HG03354 (cell line): ENCODE data around the gene HCN1.
"Not testable (repeated sequence)": the region's sequence is repeated elsewhere in the genome, so short reads cannot be mapped to it uniquely, and the experiment has no call there.

Experiments
- ATAC-seq: cut with Tn5 transposase; IDR thresholded peaks from one replicate; pipeline ENCODE4 v1.9.1; 2021; ENCODE audit warnings: mild to moderate bottlenecking; ENCODE audit not compliant: unreplicated experiment, poor library complexity, severe bottlenecking

The HCN1 gene

DNA sequence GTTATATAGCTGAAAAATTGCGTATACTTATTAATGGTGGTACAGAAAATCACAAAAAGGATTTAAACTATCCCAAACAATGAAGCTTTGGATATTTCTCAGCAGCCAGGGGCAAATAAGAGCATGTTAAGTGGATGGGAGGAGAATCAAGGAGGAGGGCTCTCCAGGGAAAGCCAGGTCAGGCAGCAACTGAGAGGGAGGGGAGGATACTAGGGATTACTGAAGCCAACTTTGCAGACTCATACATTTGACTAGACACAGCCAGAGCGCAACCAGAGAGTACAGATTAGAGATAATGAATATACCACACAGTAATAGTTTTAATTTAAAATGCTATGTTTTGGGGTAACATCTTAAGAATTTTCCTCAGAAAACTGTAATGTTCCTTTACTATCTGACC lies 360.2 kb downstream of the HCN1 start:
- no peak for ATAC-seq

DNA sequence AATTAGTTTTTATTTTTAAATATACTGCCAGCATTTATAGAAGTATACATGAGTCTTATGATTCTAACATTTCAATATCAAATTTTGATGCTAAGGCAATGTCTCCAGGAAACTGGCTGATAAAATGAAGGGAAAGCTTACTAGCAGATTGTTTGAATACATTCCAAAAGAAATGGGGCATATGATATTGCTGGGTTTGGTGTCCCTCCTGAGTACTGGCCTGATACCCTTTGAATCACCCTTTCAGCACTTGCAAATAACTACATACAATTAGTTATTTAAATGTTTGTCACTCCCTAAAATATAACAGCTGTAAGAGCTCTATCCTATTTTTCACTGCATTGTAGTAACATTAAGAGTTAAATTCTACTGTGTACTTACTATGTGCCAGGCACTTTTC lies 360.8 kb downstream of the HCN1 start:
- no peak for ATAC-seq

DNA sequence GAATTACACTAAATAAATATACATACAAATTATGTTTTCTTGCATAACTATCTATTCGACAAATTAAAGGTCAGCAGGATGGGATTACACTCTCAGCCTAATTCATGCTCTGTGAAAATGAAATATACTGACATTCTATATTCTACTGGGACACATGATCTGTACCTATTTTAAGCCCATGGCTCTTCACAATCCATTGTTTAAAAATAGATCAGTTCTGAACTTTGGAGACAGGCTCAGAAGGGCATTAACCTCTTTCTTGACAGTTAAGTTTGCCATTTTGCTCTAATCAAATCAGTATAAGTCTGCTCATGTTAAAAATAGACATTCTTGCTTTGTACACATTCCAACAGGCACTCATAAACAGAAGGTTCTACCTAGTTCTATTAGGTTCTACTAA lies 361.2 kb downstream of the HCN1 start:
- no peak for ATAC-seq

DNA sequence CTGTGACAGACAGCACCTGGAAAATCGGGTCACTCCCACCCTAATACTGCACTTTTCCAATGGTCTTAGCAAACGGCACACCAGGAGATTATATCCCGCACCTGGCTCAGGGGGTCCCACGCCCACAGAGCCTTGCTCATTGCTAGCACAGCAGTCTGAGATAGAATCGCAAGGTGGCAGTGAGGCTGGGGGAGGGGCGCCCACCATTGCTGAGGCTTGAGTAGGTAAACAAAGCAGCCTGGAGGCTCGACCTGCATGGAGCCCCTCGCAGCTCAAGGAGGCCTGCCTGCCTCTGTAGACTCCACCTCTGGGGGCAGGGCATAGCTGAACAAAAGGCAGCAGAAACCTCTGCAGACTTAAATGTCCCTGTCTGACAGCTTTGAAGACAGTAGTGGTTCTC lies 383.6 kb downstream of the HCN1 start:
- not testable (repeated sequence) for ATAC-seq

DNA sequence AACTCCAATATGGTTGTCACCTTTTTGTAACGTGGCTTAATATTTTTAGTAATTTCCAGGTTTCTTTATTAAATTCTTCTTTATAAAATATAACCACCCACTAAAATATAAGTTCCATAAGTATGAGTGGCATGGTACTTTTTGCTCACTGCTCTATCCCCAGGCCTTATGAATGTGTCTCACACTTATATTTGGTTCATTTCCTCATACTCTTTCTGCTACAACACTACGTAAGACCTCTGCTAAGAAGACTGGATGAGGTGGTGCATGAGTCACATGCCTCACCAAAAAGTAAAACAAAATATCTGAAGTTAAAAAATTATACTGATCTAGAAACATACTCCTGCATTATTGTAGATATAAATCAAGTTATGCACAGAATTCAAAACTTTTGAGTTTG lies 400.9 kb downstream of the HCN1 start:
- ATAC-seq, result no peak

DNA sequence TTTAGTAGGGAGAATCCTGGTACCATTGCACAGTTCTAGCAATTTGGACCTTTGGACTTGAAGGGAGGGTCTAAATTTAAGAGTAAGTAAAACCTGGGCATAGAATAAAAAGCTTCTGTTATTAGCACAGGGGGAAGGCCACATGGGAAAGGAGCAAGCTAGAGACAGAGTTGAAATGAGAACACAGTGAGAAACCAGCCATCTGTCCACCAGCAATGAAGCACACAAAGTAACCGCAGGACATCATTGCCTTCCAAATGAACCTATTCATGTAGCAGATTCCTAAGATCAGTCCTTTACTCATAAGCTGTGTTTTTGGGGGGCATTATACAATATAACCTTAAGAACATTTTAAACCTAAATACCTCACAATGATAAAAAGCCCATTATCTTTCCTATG lies 407.4 kb downstream of the HCN1 start:
- ATAC-seq, result no peak

DNA sequence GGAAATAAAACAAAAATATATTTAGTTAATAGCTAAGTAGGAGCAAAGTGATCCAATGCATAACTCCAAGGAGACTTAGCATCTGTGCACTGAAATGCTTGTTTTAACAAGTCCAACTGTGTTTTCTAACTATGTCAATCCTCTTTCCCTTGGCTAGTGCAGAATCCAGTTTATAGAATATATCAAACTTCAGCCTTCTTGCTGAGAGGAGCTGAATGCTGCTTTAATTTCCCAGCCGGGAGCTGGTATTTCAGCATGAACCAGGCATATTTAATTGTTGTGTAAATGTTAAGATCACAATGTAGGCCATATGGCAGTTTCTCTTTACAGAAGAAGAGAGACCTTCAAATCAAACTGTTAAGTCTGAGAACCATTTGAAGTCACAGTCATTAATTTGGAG lies 411.7 kb downstream of the HCN1 start:
- ATAC-seq, result no peak

DNA sequence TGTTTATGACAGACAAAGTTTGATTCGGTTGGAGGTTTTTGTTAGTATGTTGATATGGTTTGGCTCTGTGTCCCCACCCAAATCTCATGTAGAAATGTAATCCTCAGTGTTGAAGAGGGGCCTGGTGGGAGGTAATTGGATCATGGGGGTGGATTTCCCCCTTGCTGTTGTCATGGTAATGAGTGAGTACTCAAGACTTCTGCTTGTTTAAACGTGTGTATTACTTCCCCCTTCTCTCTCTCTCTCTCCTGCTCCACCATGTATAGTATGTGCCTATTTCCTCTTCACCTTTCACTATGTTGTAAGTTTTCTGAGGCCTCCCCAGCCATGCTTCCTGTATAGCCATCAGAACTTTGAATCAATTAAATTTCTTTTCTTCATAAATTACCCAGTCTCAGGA lies 415.1 kb downstream of the HCN1 start:
- no peak for ATAC-seq

DNA sequence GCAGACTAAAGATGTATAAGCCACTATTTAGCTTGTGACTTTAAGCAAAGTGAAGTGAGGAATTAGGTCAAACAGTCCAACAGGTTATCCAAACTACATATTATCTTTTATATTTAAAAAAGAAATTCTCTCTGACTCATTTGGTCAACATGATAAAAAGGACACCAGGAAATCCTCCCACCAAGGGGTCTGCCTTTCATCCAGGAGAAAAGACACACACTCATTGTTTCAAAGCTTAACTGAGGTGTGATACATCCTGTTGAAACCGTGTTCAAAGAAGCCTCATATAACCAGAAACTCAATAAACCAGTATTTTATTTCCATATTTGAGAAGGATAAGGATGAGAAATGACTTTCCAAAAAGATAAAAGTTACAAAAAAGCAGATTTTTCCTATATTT lies 417.1 kb downstream of the HCN1 start:
- no peak for ATAC-seq

DNA sequence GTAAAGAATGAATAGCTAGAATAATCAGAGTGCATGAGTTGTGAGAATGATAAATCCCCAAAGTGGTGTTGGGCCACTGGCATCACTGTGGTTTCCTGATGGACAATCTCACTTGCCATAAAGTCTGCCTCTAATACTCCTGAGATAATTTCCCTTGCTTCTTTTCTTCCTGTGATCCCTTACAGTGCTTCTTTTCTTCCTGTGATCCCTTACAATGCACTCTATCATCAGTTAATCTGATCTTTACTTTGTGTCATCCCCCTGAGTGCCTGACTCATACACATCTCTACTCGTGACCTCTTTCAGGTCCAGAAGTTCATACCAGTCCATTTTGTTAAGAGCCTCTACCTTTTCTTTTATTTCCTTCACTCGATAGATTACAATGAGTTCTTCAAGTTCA lies 418.3 kb downstream of the HCN1 start:
- no peak for ATAC-seq

DNA sequence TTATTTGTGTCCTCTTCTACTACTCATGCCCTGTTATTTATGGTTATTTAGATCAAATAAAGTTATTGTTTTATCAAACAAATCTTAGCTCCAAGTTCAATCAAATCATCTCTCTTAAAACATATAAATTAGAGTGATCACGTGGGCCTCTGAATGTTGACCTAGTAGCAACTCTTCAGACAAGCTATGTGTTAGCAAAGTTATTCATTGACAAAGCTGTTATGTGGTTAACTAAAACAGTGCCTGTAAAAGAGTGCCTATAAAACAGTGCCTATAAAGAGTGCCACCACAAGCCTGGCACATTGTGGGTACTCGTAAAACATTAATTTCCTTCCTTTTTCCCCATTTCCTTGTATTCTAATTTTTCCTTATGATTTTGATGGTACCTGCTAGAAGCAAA lies 421.9 kb downstream of the HCN1 start:
- no peak for ATAC-seq

DNA sequence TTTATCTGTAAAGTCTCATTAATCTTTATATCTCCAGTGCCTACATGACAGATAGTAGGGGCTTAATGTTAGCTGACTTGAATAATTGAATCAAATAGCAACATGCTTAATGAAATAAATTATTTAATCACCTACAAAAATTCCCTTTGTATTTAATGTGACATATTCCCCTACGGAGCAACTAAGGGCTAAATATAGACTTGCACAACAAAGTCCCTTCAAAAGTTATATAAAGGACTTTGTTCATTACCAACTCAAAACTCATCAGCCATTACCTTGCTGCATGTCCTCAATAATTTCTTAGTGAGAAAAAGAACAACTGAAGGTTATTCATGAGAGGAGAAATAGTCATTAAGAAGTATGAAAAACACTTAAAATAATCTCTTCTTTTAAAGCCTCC lies 424.6 kb downstream of the HCN1 start:
- ATAC-seq, result no peak

DNA sequence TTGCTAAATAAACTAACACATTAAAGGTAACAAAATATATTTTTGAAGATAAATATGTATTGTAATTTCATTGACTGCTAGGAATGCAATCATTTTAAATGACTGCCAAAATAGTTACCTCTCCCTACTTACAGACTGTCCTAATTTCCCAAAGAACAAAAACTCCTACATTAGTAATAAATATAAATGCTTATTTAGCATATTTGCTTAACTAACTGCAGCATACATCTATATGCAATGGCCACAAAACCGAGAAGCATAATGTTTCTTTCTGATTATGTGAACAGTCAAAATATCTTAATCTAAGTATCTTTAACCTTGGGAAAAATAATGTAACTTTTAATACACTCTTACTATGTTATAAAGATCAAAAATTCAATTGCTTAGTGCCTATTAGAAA lies 431.7 kb downstream of the HCN1 start:
- ATAC-seq, result no peak

DNA sequence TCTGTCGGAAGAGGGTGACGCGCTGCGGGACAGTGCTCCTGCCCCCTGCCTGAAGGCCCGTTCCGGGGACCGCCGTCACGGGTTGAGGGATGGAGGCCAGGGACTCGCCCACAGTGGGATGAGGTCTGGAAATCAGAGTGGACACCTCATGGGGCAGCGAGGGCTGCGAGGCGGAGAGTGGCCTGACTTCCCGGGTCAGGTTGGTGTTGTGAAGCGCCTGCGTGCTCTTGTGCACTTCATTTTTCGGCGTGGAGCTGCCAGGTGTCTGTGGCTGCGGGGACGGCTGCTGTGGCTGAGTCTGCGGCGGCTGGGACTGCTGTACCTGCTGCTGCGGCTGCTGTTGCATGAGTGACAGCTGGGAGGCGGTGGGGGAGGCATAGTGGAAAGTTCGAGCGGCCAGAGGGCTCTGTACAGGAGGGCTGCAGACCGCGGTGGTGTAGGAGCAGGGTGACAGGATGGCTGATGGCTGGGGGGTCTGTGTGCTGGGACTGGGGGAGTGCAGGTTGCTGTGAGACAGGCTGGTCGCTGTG lies 434.1 kb downstream of the HCN1 start:
- ATAC-seq, result no peak

DNA sequence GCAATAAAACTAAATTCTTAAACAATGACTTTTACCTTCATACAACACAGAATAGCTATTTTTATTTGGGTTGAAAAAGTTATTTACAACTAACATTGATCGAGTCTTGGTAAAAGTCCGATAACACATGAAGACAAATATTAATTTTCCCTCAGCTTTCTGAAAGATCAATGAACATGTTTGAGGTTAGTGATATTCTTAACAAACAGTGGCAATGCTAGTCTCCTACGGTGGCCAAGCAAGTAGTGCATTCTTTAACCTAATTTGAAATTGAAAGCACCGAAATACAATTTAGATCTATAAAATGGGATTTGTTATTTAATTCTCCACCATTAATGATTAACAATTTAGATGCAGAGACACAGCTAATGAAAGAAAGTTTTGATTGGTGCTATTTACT lies 435.1 kb downstream of the HCN1 start:
- no peak for ATAC-seq

DNA sequence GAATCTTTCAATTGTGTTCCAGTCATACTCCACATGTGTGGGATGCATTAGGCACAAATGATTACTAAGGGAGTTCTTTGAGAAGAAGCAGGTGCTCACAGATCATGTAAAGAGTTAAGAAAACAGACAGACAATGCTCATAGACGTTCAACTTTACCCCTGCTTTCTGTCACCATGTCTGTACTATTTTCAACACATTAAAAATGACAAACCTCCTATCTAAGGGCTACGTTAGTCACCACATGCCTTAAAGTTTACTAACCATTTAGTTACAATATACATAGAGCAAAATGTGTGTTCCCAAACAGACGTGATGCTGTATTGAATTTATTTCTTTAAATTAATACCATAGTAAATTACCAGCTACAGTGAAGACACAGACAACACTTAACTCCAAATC lies 435.9 kb downstream of the HCN1 start:
- ATAC-seq, result no peak

DNA sequence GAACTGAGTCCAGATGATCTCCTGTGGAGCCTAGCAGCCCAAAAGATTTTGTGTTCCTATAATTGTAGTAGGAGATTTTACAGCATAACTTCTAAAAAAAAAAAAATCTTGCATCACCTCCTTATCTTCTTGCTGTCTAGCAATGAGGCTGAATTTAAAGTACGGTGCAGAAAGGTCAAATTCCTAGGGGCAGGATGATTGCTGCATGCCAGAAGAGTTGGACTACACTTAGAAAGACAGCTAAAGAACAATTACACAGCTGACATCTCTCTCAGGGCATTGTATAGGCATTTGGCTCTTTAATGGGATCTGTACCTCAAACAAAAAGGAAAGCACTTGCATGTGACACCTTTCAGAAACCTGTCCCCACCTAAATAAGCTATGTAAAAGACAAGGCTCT lies 443.2 kb downstream of the HCN1 start:
- ATAC-seq, result no peak

DNA sequence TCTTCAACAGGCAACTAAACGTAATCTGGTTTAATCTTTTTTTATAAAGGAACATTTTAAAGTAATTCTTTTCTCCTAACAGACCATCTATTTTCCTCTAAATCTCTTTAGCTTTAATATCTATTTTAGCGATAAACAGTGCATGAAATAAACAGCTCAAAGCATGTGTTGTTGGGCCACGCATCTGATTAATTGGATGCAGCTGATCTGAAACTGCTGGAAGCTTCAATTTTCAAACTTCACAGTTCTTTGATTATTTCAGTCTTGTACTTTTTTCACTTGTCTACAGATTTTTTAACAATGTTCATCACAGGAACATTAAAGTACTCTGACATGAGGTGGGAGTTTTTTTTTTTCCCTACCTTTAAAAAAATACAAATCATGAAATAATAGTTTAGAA lies 443.6 kb downstream of the HCN1 start:
- no peak for ATAC-seq

DNA sequence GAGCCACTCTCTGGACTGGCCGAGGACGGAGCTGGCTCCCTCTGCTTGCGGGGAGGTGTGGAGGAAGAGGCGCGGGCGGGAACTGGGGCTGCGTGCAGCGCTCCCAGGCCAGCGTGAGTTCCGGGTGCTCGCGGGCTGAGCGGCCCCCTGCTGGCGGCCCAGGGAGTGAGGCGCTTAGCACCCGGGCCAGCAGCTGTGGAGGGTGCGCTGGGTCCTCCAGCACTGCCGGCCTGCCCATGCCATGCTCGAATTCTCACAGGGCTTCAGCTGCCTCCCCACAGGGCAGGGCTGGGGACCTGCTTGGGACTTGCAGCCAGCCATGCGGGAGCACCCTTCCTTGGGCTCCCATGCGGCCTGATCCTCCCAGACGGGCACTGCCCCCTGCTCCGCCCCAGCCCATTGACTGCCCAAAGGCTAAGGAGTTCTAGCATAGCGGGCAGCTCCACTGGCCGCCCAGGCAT lies 470.6 kb downstream of the HCN1 start:
- ATAC-seq, result no peak

DNA sequence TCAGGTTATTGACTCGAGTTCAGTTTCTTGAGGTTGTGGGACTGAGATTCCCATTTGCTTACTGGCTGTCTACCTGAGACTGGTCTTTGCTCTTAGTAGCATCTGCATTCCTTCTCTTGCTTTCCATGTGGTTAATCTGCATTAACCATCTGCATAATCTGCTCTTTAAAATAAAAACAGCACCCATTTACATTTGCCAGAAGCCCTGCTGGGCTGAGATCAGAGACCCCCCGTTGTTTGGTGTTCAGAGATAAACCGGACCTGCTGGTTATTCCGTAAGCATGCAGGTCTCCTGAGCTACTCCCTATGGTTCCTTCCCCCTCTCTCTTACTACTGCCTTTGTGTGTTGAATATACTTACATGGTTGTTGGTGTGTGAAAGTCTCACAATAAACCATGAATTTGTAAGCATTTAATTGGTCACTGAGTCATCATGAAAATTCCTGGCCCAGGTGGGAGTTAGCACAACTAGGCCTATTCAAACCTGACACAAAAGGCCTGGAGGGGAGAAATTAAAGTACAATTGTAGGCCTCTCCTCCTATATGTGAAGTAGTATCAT lies 490.7 kb downstream of the HCN1 start:
- no peak for ATAC-seq
